ENCODE results near the gene AATF. TPM values are rescaled to one million over a fixed set of nuclear protein-coding genes. Genes with fewer than 3 reads are reported as not detected.

The AATF gene
- total and polyA plus RNA-seq, 11 donors, result 15.2 to 51.6 (median 28.9) TPM

DNA sequence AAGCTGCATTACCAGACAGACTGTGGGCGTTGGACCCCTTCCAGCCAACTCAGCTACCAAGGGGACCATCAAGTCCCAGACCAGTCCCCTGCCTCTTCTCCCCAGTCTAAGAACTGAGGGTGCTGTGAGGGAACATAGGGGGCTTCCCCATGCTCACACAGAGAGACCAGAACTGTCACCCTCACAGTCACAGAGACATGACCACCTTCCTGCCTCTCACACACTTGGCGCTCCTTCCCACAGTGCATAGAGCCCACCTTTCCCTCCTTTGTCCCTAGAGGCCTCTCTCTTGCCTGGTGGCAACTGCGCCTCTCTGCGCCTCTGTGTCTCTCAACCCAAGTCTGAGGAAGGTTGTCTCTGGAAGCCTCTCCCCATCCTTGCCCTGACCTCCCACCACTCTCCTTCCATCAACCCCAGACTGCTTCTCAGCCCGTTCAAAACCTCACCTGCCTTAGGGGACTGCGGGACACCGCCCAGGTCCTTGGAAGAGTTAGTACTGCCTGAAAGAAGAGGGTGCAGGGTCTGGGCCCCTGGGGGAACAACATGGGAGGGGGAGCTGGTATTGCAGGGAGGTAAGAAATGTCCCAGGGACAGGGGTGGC, 17.6 kb upstream of the AATF start:
- intact Hi-C loops (cut with DNase I), result no loop called here
- no peak for TF ChIP-seq POLR2A (IDR thresholded peaks at IDR 0.05)
- TF ChIP-seq, protein P1, sequence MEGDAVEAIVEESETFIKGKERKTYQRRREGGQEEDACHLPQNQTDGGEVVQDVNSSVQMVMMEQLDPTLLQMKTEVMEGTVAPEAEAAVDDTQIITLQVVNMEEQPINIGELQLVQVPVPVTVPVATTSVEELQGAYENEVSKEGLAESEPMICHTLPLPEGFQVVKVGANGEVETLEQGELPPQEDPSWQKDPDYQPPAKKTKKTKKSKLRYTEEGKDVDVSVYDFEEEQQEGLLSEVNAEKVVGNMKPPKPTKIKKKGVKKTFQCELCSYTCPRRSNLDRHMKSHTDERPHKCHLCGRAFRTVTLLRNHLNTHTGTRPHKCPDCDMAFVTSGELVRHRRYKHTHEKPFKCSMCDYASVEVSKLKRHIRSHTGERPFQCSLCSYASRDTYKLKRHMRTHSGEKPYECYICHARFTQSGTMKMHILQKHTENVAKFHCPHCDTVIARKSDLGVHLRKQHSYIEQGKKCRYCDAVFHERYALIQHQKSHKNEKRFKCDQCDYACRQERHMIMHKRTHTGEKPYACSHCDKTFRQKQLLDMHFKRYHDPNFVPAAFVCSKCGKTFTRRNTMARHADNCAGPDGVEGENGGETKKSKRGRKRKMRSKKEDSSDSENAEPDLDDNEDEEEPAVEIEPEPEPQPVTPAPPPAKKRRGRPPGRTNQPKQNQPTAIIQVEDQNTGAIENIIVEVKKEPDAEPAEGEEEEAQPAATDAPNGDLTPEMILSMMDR (IDR thresholded peaks at IDR 0.05), result no peak
- no peak overlapping the region for H3K27ac ChIP-seq
- H3K4me1 ChIP-seq, result peaks cover 5 to 57% (median 38%) of the 10 kb centered on the region in 12 donors
- 49 to 53% (median 51%) methylated on average over 7 of the region's 7 CpGs for WGBS, 4 donors
- H3K4me3 ChIP-seq, result no peak overlapping the region
- ATAC-seq (no peak), DNase-seq (no peak)
- no peaks in the 10 kb centered on the region for H3K36me3 ChIP-seq
- H3K27me3 ChIP-seq, result peaks cover 79 to 100% (median 94%) of the 10 kb centered on the region in 9 donors
- H3K9me3 ChIP-seq, result no peaks in the 10 kb centered on the region

DNA sequence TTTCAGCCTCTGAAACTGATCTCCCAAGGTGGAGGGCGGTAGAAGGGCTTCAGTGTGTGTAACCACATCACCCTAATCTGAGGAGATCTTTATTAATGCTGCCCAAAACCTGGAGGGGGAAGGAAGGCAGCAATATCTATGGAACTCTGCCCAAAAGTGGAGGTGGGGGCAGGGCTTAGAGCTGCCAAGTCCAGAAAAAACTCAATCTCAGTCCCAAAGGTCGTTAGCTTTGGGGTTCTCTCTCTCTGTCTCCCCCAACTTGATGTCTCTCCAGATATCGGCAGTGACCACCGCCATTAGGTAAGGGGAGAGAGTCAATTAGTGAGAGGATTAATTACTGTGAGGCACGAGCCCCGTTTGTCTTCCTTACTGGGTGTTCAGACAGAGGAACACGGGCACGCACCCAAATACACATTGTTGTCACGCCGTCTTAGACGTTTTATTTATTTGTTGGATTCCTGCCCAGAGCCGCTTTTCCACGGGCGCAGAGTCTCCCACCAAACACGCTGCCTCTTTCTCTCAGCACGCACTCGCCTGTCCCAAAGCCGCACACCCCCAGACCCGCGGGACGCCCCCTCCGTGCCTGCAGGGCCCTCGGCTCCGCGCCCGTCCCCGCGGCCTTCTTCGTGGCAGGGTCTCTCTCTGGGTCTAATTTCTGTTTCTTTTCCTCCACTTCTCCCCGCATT, 16.9 kb upstream of the AATF start:
- peak overlapping the region in 6 of 12 donors; percentile 4 to 42 (median 21) for H3K4me3 ChIP-seq
- intact Hi-C loops (cut with DNase I), result no loop called here
- no peak for TF ChIP-seq POLR2A (IDR thresholded peaks at IDR 0.05)
- TF ChIP-seq, protein P1 (IDR thresholded peaks at IDR 0.05), result no peak
- peaks cover 6 to 63% (median 44%) of the 10 kb centered on the region in 12 donors for H3K4me1 ChIP-seq
- ATAC-seq, result no peak
- H3K36me3 ChIP-seq, result no peaks in the 10 kb centered on the region
- no peaks in the 10 kb centered on the region for H3K9me3 ChIP-seq
- DNase-seq, result no peak
- peaks cover 84 to 100% (median 95%) of the 10 kb centered on the region in 9 donors for H3K27me3 ChIP-seq
- no peak overlapping the region for H3K27ac ChIP-seq
- 4 to 10% (median 8%) methylated on average over 30 of the region's 30 CpGs for WGBS, 4 donors

GRCh38 chr17:36932383-36932693, 16.4 kb upstream of the AATF start:
- DNase-seq (no peak), ATAC-seq (no peak)
- WGBS, 4 donors, result 3 to 5% (median 4%) methylated on average over 16 of the region's 16 CpGs
- Histone ChIP-seq H3K4me1 (peaks cover 6 to 68% (median 48%) of the 10 kb centered on the region in 12 donors), H3K4me3 (peak overlapping the region in 6 of 12 donors; percentile 4 to 42 (median 21)), H3K9me3 (no peaks in the 10 kb centered on the region), H3K27me3 (peaks cover 89 to 100% (median 97%) of the 10 kb centered on the region in 9 donors), H3K27ac (no peak overlapping the region), H3K36me3 (no peaks in the 10 kb centered on the region)
- TF ChIP-seq, protein P1 (IDR thresholded peaks at IDR 0.05), result no peak
- no peak for TF ChIP-seq POLR2A (IDR thresholded peaks at IDR 0.05)
- intact Hi-C loops (cut with DNase I), result no loop called here

- Histone ChIP-seq H3K36me3 (no peaks in the 10 kb centered on the region), H3K4me1 (peaks cover 6 to 71% (median 54%) of the 10 kb centered on the region in 12 donors), H3K9me3 (no peaks in the 10 kb centered on the region), H3K27ac (no peak overlapping the region), H3K27me3 (peaks cover 94 to 100% (median 99%) of the 10 kb centered on the region in 9 donors), H3K4me3 (no peak overlapping the region)
- intact Hi-C loops (cut with DNase I), result no loop called here
- ATAC-seq (no peak), DNase-seq (no peak)
- TF ChIP-seq POLR2A (IDR thresholded peaks at IDR 0.05), result no peak
- TF ChIP-seq, protein P1 (IDR thresholded peaks at IDR 0.05), result no peak
- 4 to 8% (median 7%) methylated on average over 21 to 40 of the region's 40 CpGs for WGBS, 4 donors
These were observed 15.9 kb upstream of the AATF start for GRCh38 chr17:36932694-36933511.
